Measurements from ENCODE around the gene NPSR1. TPM values are rescaled to one million over a fixed set of nuclear protein-coding genes. Genes with fewer than 3 reads are reported as not detected.

Gene NPSR1
- total RNA-seq, 2 experiments from 2014 or later = not detected

DNA sequence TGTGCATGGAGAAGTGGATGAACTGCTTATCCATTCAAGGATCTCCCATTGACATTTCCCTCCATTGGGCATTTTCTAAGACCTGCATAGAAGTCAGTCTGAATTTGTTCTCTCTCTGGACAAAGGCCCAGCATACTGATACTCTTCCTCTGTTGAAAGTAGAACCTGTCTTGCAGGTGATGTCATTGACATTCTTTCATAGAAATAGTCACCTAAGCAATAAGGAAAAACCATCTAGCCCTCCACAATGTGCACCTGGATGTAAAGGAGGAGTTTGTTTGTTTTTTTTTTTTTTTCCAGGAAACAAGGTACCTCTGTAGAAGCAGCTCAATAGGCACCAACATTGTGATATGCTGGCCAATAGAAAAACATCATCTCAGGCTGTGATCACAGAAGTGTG is 228.8 kb downstream of the NPSR1 start:
- Histone ChIP-seq H3K9me2 (ENCODE audit: insufficient read depth, low read length) (no peaks in the 10 kb centered on the region), H3K79me2 (ENCODE audit: insufficient read depth, low read depth, low read length) (no peaks in the 10 kb centered on the region), H2AFZ (ENCODE audit: low read length) (no peak overlapping the region), H3K4me3 (ENCODE audit: low read depth, low read length, poor library complexity, severe bottlenecking) (no peak overlapping the region), H3K9me3 (ENCODE audit: low read length) (no peaks in the 10 kb centered on the region), H3K4me2 (ENCODE audit: low read length) (no peak overlapping the region), H3K4me1 (ENCODE audit: insufficient read depth, low read length, poor library complexity, severe bottlenecking) (no peaks in the 10 kb centered on the region), H3K27ac (ENCODE audit: low read depth, low read length, poor library complexity, severe bottlenecking) (no peak overlapping the region), H3K36me3 (ENCODE audit: insufficient read depth, low read length) (no peaks in the 10 kb centered on the region), H4K20me1 (ENCODE audit: insufficient read depth, low read length) (no peaks in the 10 kb centered on the region)
- BruUV-seq (replicated peaks) = no TSS peak
- TF ChIP-seq, protein P1, sequence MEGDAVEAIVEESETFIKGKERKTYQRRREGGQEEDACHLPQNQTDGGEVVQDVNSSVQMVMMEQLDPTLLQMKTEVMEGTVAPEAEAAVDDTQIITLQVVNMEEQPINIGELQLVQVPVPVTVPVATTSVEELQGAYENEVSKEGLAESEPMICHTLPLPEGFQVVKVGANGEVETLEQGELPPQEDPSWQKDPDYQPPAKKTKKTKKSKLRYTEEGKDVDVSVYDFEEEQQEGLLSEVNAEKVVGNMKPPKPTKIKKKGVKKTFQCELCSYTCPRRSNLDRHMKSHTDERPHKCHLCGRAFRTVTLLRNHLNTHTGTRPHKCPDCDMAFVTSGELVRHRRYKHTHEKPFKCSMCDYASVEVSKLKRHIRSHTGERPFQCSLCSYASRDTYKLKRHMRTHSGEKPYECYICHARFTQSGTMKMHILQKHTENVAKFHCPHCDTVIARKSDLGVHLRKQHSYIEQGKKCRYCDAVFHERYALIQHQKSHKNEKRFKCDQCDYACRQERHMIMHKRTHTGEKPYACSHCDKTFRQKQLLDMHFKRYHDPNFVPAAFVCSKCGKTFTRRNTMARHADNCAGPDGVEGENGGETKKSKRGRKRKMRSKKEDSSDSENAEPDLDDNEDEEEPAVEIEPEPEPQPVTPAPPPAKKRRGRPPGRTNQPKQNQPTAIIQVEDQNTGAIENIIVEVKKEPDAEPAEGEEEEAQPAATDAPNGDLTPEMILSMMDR (conservative IDR thresholded peaks at IDR 0.05; ENCODE audit: low read length) = no peak
- TF ChIP-seq EZH2phosphoT487 (IDR thresholded peaks at IDR 0.05; ENCODE audit: borderline replicate concordance, low read depth, low read length) = no peak
- POLR2A ChIA-PET = no interaction called here
- CTCF ChIA-PET (ENCODE audit: unreplicated experiment) = no interaction called here
- DNase-seq (ENCODE audit: low spot score) = no peak
- intact Hi-C loops (cut with micrococcal nuclease; ENCODE audit: unreplicated experiment) = no loop called here

DNA sequence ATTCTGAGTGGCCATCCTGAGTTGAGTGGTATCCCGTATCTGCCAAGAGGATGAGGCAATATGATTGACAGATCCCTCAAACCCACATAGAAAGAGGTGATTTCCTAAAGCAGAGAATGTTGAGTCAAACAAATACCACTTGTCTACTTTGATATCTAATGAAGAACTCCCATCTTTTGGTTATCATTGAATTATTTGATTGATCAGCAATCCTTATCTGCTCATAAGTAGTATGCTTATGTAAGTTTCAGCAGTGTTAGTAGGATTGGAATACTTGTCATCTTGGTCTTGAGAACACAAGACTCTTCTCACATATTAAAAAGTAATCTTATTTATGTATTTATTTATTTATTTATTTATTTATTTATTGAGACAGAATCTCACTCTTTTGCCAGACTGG is 231.9 kb downstream of the NPSR1 start:
- DNase-seq (ENCODE audit: low spot score) = no peak
- BruUV-seq (replicated peaks) = no TSS peak
- intact Hi-C loops (cut with micrococcal nuclease; ENCODE audit: unreplicated experiment) = no loop called here
- Histone ChIP-seq H3K9me3 (ENCODE audit: low read length) (no peaks in the 10 kb centered on the region), H4K20me1 (ENCODE audit: insufficient read depth, low read length) (no peaks in the 10 kb centered on the region), H3K9me2 (ENCODE audit: insufficient read depth, low read length) (no peaks in the 10 kb centered on the region), H2AFZ (ENCODE audit: low read length) (no peak overlapping the region), H3K4me1 (ENCODE audit: insufficient read depth, low read length, poor library complexity, severe bottlenecking) (no peaks in the 10 kb centered on the region), H3K79me2 (ENCODE audit: insufficient read depth, low read depth, low read length) (no peaks in the 10 kb centered on the region), H3K4me3 (ENCODE audit: low read depth, low read length, poor library complexity, severe bottlenecking) (no peak overlapping the region), H3K36me3 (ENCODE audit: insufficient read depth, low read length) (no peaks in the 10 kb centered on the region), H3K4me2 (ENCODE audit: low read length) (no peak overlapping the region), H3K27ac (ENCODE audit: low read depth, low read length, poor library complexity, severe bottlenecking) (no peak overlapping the region)
- TF ChIP-seq, protein P1 (conservative IDR thresholded peaks at IDR 0.05; ENCODE audit: low read length) = no peak
- no peak for TF ChIP-seq EZH2phosphoT487 (IDR thresholded peaks at IDR 0.05; ENCODE audit: borderline replicate concordance, low read depth, low read length)
- ChIA-PET CTCF (ENCODE audit: unreplicated experiment) (interaction anchor here (1.0 kb wide), 1 partner anchor 57 kb away, joined by 3 read pairs; no protein-coding TSS in a partner anchor), POLR2A (no interaction called here)

DNA sequence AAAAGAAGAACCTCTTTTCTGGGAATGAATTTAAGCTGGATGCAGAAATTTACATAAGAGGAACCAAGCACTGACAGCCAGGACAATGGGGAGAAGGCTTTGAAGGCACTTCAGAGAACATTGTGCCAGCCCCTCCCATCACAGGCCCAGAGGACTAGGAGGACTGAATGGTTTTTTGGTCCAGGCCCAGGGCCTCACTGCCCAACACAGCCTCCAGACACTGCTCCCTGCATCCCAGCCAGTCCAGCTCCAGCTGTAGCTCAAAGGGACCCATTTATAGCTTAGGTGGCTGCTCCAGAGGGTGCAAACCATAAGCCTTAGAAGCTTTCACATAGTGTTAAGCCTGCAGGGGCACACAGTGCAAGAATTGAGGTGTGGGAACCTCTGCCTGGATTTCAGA is 237.2 kb downstream of the NPSR1 start:
- H3K4me2 ChIP-seq (ENCODE audit: low read length) = no peak overlapping the region
- H3K9me3 ChIP-seq (ENCODE audit: low read length) = no peaks in the 10 kb centered on the region
- H4K20me1 ChIP-seq (ENCODE audit: insufficient read depth, low read length) = no peaks in the 10 kb centered on the region
- no peaks in the 10 kb centered on the region for H3K9me2 ChIP-seq (ENCODE audit: insufficient read depth, low read length)
- H3K4me3 ChIP-seq (ENCODE audit: low read depth, low read length, poor library complexity, severe bottlenecking) = no peak overlapping the region
- TF ChIP-seq, protein P1 (conservative IDR thresholded peaks at IDR 0.05; ENCODE audit: low read length) = no peak
- TF ChIP-seq EZH2phosphoT487 (IDR thresholded peaks at IDR 0.05; ENCODE audit: borderline replicate concordance, low read depth, low read length) = no peak
- DNase-seq (ENCODE audit: low spot score) = no peak
- intact Hi-C loops (cut with micrococcal nuclease; ENCODE audit: unreplicated experiment) = no loop called here
- CTCF ChIA-PET (ENCODE audit: unreplicated experiment) = no interaction called here
- H3K4me1 ChIP-seq (ENCODE audit: insufficient read depth, low read length, poor library complexity, severe bottlenecking) = no peaks in the 10 kb centered on the region
- no TSS peak for BruUV-seq (replicated peaks)
- no peaks in the 10 kb centered on the region for H3K36me3 ChIP-seq (ENCODE audit: insufficient read depth, low read length)
- H2AFZ ChIP-seq (ENCODE audit: low read length) = no peak overlapping the region
- no peak overlapping the region for H3K27ac ChIP-seq (ENCODE audit: low read depth, low read length, poor library complexity, severe bottlenecking)
- POLR2A ChIA-PET = no interaction called here
- H3K79me2 ChIP-seq (ENCODE audit: insufficient read depth, low read depth, low read length) = no peaks in the 10 kb centered on the region

Small RNA genes within 50 kb of the gene (small RNA-seq; reads per million reads assigned to genes)
- gene RF00322 (not detected), gene RN7SL132P (not detected)

Measured in OCI-LY7 (cell line).